ENCODE results near the gene DTD1.

DNA sequence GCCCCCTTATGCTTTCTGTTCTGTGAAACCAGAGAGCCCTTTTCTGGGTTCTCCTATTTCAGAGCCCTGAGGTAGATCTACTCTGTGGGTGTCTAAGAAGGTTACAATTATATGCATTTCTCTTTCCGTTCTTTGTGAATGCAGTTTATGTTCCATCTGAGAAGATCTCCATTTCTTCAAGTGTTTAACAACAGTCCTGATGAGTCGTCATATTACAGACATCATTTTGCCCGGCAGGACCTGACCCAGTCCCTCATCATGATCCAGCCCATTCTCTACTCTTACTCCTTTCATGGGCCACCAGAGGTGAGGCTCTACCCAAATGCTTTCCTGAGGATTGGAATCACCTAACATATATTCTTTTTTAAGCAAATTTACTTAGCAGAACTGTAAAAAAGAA, 39.4 kb upstream of the DTD1 start:
- TF ChIP-seq CTCF (conservative IDR thresholded peaks at IDR 0.05; ENCODE audit: low read length) (no peak), EZH2phosphoT487 (IDR thresholded peaks at IDR 0.05; ENCODE audit: borderline replicate concordance, low read depth, low read length) (no peak)
